OCI-LY7 (cell line): ENCODE data around the gene CS. TPM values are rescaled to one million over a fixed set of nuclear protein-coding genes. Genes with fewer than 3 reads are reported as not detected.
A peak's percentile ranks its signal among the peaks of the same experiment; 100 is the strongest.
"Not testable (repeated sequence)": the region's sequence is repeated elsewhere in the genome, so short reads cannot be mapped to it uniquely, and the experiment has no call there.

Source experiments
- BruUV-seq: library from RNA; stranded (reverse); fragments of 400-500 nt; replicated peaks from 2 replicates; lab custom pipeline; 2021; lab: Mats Ljungman, UMichigan
- CTCF ChIA-PET: fragments of 300-600 bp; sonication (Branson Sonifier 250); formaldehyde crosslinking; loops from one replicate; lab custom pipeline; 2022; ENCODE audit warnings: antibody characterized with exemption; ENCODE audit not compliant: unreplicated experiment; lab: Charles Lee
- POLR2A ChIA-PET: fragments of 300-600 bp; sonication (Branson Sonifier 250); formaldehyde crosslinking; loops from one replicate; lab custom pipeline; 2022; ENCODE audit warnings: antibody characterized with exemption; lab: Charles Lee
- DNase-seq: peaks from one replicate; pipeline ENCODE4 v3.0.0-alpha.2; 2015; ENCODE audit warnings: low spot score
- H2AFZ ChIP-seq: fragments of 200-600 bp; sonication (generic), shearing (Covaris generic); 2 replicates; pipeline ENCODE4 v1.6.1; 2014; ENCODE audit warnings: mild to moderate bottlenecking, antibody characterized with exemption, low read length, moderate library complexity
- H3K27ac ChIP-seq: fragments of 200-600 bp; sonication (generic); 2 replicates; pipeline ENCODE4 v1.5.1; 2014; ENCODE audit warnings: mixed run types, low read depth, mild to moderate bottlenecking, moderate library complexity, low read length, inconsistent platforms; ENCODE audit not compliant: poor library complexity, severe bottlenecking
- H3K36me3 ChIP-seq: fragments of 200-600 bp; sonication (generic); 2 replicates; pipeline ENCODE4 v1.6.1; 2014; ENCODE audit warnings: mild to moderate bottlenecking, antibody characterized with exemption, low read length, moderate library complexity, mixed read lengths; ENCODE audit not compliant: insufficient read depth
- H3K4me1 ChIP-seq: fragments of 200-600 bp; sonication (generic); 2 replicates; pipeline ENCODE4 v1.5.1; 2014; ENCODE audit warnings: mild to moderate bottlenecking, low read length; ENCODE audit not compliant: insufficient read depth, poor library complexity, severe bottlenecking
- H3K4me2 ChIP-seq: fragments of 200-600 bp; sonication (generic); 2 replicates; pipeline ENCODE4 v1.6.1; 2014; ENCODE audit warnings: mild to moderate bottlenecking, low read length
- H3K4me3 ChIP-seq: fragments of 200-600 bp; sonication (generic); 2 replicates; pipeline ENCODE4 v1.5.1; 2014; ENCODE audit warnings: mild to moderate bottlenecking, low read depth, low read length; ENCODE audit not compliant: poor library complexity, severe bottlenecking
- H3K79me2 ChIP-seq: fragments of 200-600 bp; sonication (generic); 2 replicates; pipeline ENCODE4 v1.6.1; 2016; ENCODE audit warnings: low read depth, mild to moderate bottlenecking, low read length, moderate library complexity, mixed read lengths; ENCODE audit not compliant: insufficient read depth
- H3K9me2 ChIP-seq: fragments of 200-600 bp; sonication (generic); 2 replicates; pipeline ENCODE4 v1.6.1; 2016; ENCODE audit warnings: mild to moderate bottlenecking, low read length, mixed read lengths; ENCODE audit not compliant: insufficient read depth
- H3K9me3 ChIP-seq: fragments of 200-600 bp; sonication (generic); 2 replicates; pipeline ENCODE4 v1.6.1; 2014; ENCODE audit warnings: mild to moderate bottlenecking, mixed run types, low read length, mixed read lengths
- H4K20me1 ChIP-seq: fragments of 200-600 bp; sonication (generic); 2 replicates; pipeline ENCODE4 v1.6.1; 2014; ENCODE audit warnings: mild to moderate bottlenecking, antibody characterized with exemption, low read length, moderate library complexity, mixed read lengths; ENCODE audit not compliant: insufficient read depth
- CTCF ChIP-seq: fragments of 200-600 bp; sonication (generic); conservative IDR thresholded peaks from 2 replicates; pipeline ENCODE4 v1.5.1; 2014; ENCODE audit warnings: mild to moderate bottlenecking, antibody characterized with exemption, low read length, moderate library complexity, mixed read lengths
- EZH2phosphoT487 ChIP-seq: fragments of 200-600 bp; sonication (generic); IDR thresholded peaks from 2 replicates; pipeline ENCODE4 v1.6.1; 2018; ENCODE audit warnings: low read depth, borderline replicate concordance, mild to moderate bottlenecking, mixed run types, antibody characterized with exemption, low read length, moderate library complexity, mixed read lengths
- intact Hi-C: fragments of 100-400 bp; cut with micrococcal nuclease; formaldehyde crosslinking; loops from one replicate; pipeline ENCODE4 v1.10.0; 2022; ENCODE audit not compliant: unreplicated experiment
- total RNA-seq, 2 experiments: library from RNA; depleted of rRNA in 1 of 2; stranded (reverse); fragments of >200 nt in 1 of 2; shearing (Covaris generic) in 1 of 2; gene quantifications; 2 replicates each; pipeline ENCODE4 v1.2.3, GENCODE V29; 2014 to 2022

Gene CS
- total RNA-seq, 2 experiments from 2014 or later = 154 to 262 TPM

DNA sequence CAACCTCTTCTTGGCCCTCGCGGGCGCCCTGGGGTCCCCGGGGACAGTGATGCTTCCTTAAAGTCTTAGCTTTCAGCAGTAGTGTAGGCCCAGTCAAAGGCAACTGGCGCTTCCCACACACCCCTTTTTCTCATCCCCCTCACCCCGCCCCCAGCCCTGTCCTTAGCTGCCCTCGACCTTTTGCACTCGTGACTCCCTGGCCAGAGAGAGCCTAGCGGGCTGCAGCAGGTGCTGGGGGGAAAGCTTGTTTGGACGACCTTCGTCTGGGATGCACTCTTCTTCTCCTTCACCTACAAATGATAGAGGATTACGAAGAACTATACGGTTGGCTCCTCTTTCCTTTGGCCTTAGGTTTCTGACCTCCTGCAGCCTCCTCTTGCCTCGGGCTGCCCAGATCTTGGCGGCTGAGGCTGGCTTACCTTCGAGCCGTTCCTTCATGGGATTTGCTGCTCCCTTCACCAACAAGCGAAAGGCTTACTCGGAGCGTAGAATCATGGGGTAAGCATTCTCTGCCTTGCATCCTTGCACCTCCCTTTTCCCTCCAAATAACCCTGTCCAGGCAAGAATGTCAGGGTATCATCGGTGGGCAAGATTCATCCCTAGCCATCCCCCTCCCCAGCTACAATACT is 32.6 kb downstream of the CS start:
- H3K79me2 ChIP-seq = no peaks in the 10 kb centered on the region
- H2AFZ ChIP-seq = peak overlapping the region; percentile 42
- CTCF ChIA-PET = interaction anchor here (0.6 kb wide), 1 partner anchor 32 kb away, joined by 3 read pairs; no protein-coding TSS in a partner anchor
- H3K9me2 ChIP-seq = no peaks in the 10 kb centered on the region
- no peaks in the 10 kb centered on the region for H3K9me3 ChIP-seq
- H3K36me3 ChIP-seq = peaks cover 29% of the 10 kb centered on the region
- peak overlapping the region; percentile 72 for H3K4me2 ChIP-seq
- TF ChIP-seq EZH2phosphoT487 = no peak
- TF ChIP-seq CTCF = no peak
- no peaks in the 10 kb centered on the region for H4K20me1 ChIP-seq
- peaks cover 16% of the 10 kb centered on the region for H3K4me1 ChIP-seq
- peak overlapping the region; percentile 62 for H3K27ac ChIP-seq
- H3K4me3 ChIP-seq = peak overlapping the region; percentile 69
- BruUV-seq = no TSS peak
- POLR2A ChIA-PET = interaction anchor here (0.6 to 1.5 kb wide), 8 partner anchors 8 to 276 kb away, joined by 3 to 7 read pairs (median 4); partner anchors contain the start of genes CNPY2, CS, PAN2 and RNF41
- intact Hi-C loops = no loop called here
- DNase-seq = no peak

DNA sequence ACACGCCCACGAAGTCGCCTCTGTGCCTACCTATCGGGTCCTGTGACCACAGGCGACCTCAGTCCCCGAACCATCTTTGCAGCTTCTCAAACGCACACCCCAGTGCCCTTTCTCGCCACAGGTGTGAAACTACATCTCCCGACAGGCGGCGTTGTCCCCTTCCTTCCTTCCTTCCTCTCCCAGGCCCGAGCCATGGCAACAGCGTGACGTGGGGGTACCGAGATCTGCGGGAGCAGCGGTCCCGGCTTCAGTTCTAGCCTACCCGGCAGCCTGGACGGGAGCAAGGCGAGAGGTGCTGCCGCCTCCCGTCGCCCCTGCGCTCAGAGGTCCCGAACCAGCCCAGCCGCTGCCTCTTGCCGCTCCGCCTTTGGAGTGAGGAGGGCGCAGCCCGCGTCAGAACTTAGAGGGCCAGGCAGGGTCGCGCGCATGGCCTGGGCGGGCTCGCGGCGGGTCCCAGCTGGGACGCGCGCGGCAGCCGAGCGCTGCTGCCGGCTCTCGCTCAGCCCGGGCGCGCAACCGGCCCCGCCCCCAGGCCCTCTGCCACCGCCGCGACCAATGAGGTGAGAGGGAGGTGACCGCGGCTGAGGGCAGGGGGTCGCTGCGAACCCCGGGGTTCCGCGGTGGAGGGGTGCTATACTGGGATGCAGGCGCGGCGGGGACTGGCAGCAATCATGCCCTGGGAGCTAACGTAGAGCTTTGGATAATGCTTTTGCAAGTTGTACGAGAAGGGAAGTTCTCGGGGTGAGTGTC is 33.3 kb downstream of the CS start, which contains the start of gene COQ10A:
Gene COQ10A, plus strand, starts transcription at position 250 of the 750 bp plus-strand sequence. Its CDS starts 177 bp downstream, at position 427.
- intact Hi-C loops = no loop called here
- no peaks in the 10 kb centered on the region for H4K20me1 ChIP-seq
- H3K36me3 ChIP-seq = peaks cover 22% of the 10 kb centered on the region
- ChIA-PET CTCF (interaction anchor here (0.6 kb wide), 1 partner anchor 9 kb away, joined by 3 read pairs; no protein-coding TSS in a partner anchor), POLR2A (interaction anchor here (0.6 to 1.5 kb wide), 8 partner anchors 9 to 276 kb away, joined by 3 to 7 read pairs (median 4); partner anchors contain the start of genes CNPY2, CS, PAN2 and RNF41)
- peak within 1 kb of the TSS; percentile 42 for H2AFZ ChIP-seq
- H3K4me1 ChIP-seq = peaks cover 16% of the 10 kb centered on the region
- TF ChIP-seq EZH2phosphoT487 (no peak), CTCF (peak; percentile 72)
- H3K4me3 ChIP-seq = peak within 1 kb of the TSS; percentile 69
- no peaks in the 10 kb centered on the region for H3K9me3 ChIP-seq
- H3K4me2 ChIP-seq = peak within 1 kb of the TSS; percentile 72
- no peaks in the 10 kb centered on the region for H3K79me2 ChIP-seq
- BruUV-seq = no TSS peak
- peak within 1 kb of the TSS; percentile 62 for H3K27ac ChIP-seq
- peak; percentile 89 for DNase-seq
- no peaks in the 10 kb centered on the region for H3K9me2 ChIP-seq

DNA sequence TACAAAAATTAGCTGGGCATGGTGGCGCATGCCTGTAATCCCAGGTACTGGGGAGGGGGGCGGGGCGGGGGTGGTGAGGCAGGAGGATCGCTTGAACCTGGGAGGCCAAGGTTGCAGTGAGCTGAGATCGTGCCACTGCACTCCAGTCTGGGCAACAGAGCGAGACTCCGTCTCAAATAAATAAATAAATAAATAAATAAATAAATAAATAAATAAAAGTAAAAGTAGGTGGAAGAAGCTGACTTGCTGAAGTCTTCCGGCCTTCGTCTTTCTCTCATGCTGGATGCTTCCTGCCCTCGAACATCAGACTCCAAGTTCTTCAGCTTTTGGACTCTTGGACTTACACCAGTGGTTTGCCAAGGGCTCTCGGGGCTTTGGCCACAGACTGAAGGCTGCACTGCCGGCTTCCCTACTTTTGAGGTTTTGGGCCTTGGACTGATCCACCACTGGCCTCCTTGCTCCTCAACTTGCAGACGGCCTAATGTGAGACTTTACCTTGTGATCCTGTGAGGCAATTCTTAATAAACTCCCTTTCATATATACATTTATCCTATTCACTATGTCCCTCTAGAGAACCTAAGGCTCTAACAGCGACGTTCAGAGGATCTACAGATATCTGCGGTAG is 34.0 kb downstream of the CS start:
- intact Hi-C loops, BruUV-seq: not testable (repeated sequence)

More for the DNA sequence above, 34.0 kb downstream of the CS start:
- Histone ChIP-seq H3K4me1 (peaks cover 16% of the 10 kb centered on the region), H3K4me3 (peak overlapping the region; percentile 69), H2AFZ (peak overlapping the region; percentile 42), H3K27ac (peak overlapping the region; percentile 62), H3K4me2 (peak overlapping the region; percentile 72), H3K36me3 (peaks cover 15% of the 10 kb centered on the region)
- not testable (repeated sequence) for H3K79me2 ChIP-seq, DNase-seq, H4K20me1 ChIP-seq, H3K9me3 ChIP-seq, H3K9me2 ChIP-seq
- ChIA-PET CTCF (interaction anchor here (0.6 kb wide), 1 partner anchor 9 kb away, joined by 3 read pairs; no protein-coding TSS in a partner anchor), POLR2A (interaction anchor here (0.6 to 1.5 kb wide), 2 partner anchors 44 to 199 kb away, joined by 3 to 7 read pairs; partner anchors contain the start of gene RNF41)
